Measurements from ENCODE around the gene KIF25.

The KIF25 gene

GRCh38 chr6:168089186-168090063, 92.0 kb downstream of the KIF25 start:
- DNase-seq (ENCODE audit: low spot score): no peak

GRCh38 chr6:168090064-168090690, 92.7 kb downstream of the KIF25 start:
- DNase-seq (ENCODE audit: low spot score): no peak

GRCh38 chr6:168090706-168091105, 93.2 kb downstream of the KIF25 start:
- no peak for DNase-seq (ENCODE audit: low spot score)

- no peak for DNase-seq (ENCODE audit: low spot score)
Measured at GRCh38 chr6:168091381-168092264, 94.2 kb downstream of the KIF25 start.

GRCh38 chr6:168092541-168092940, 95.1 kb downstream of the KIF25 start:
- no peak for DNase-seq (ENCODE audit: low spot score)

- no peak for DNase-seq (ENCODE audit: low spot score)
Measured at GRCh38 chr6:168093071-168093505, 95.6 kb downstream of the KIF25 start.

GRCh38 chr6:168093634-168094033, 96.2 kb downstream of the KIF25 start:
- no peak for DNase-seq (ENCODE audit: low spot score)
